WTC11 (cell line): ENCODE measurements around the gene KLHL8. TPM values are rescaled to one million over a fixed set of nuclear protein-coding genes. Genes with fewer than 3 reads are reported as not detected.

Source experiments
- ATAC-seq: fragments of 200-7000 bp; cut with Tn5 transposase; 2 replicates; pipeline ENCODE4 v1.10.0; 2021; ENCODE audit warnings: mild to moderate bottlenecking, moderate library complexity
- CTCF ChIA-PET: fragments of 300-600 bp; sonication (Branson Sonifier 250); formaldehyde crosslinking; loops from one replicate; lab custom pipeline; 2021; ENCODE audit warnings: antibody characterized with exemption; lab: Charles Lee
- POLR2A ChIA-PET: fragments of 350-600 bp; sonication (Branson Sonifier 250); formaldehyde crosslinking; loops from one replicate; lab custom pipeline; 2021; ENCODE audit warnings: antibody characterized with exemption; lab: Charles Lee
- DNase-seq: peaks from one replicate; pipeline ENCODE4 v3.0.0; 2021; ENCODE audit warnings: low spot score
- H3K27ac Mint-ChIP-seq: 2 replicates; pipeline ENCODE4 v1.8.0; 2021; ENCODE audit warnings: mixed read lengths
- H3K27me3 Mint-ChIP-seq: 2 replicates; pipeline ENCODE4 v1.8.0; 2021; ENCODE audit warnings: low read depth, mild to moderate bottlenecking, moderate library complexity, mixed read lengths
- H3K36me3 Mint-ChIP-seq: 2 replicates; pipeline ENCODE4 v1.8.0; 2021; ENCODE audit warnings: mixed read lengths
- H3K4me1 Mint-ChIP-seq: 2 replicates; pipeline ENCODE4 v1.8.0; 2022; ENCODE audit warnings: mixed read lengths
- H3K4me3 Mint-ChIP-seq: 2 replicates; pipeline ENCODE4 v1.8.0; 2021; ENCODE audit warnings: mild to moderate bottlenecking, moderate library complexity, mixed read lengths
- H3K9me3 Mint-ChIP-seq: 2 replicates; pipeline ENCODE4 v1.8.0; 2021; ENCODE audit warnings: mixed read lengths
- E2F1 ChIP-seq: sonication (generic); formaldehyde crosslinking; IDR thresholded peaks from 2 replicates; pipeline ENCODE4 v1.8.0; 2022; ENCODE audit warnings: mild to moderate bottlenecking, missing genetic modification reagents
- ERG ChIP-seq: fragments of 250-450 bp; sonication (Bioruptor Pico); IDR thresholded peaks from 2 replicates; pipeline ENCODE4 v1.8.0; 2021; ENCODE audit warnings: mild to moderate bottlenecking
- FOXJ3 ChIP-seq: sonication (generic); formaldehyde crosslinking; IDR thresholded peaks from 2 replicates; pipeline ENCODE4 v1.9.0; 2021; ENCODE audit warnings: missing genetic modification reagents, mild to moderate bottlenecking, borderline replicate concordance
- FOXK1 ChIP-seq: sonication (generic); formaldehyde crosslinking; IDR thresholded peaks from 2 replicates; pipeline ENCODE4 v1.8.0; 2022; ENCODE audit warnings: mild to moderate bottlenecking, moderate library complexity, missing genetic modification reagents
- HMGXB4 ChIP-seq: sonication (generic); formaldehyde crosslinking; IDR thresholded peaks from 2 replicates; pipeline ENCODE4 v1.8.1; 2023; ENCODE audit warnings: mild to moderate bottlenecking, moderate library complexity, missing genetic modification reagents
- KAT7 ChIP-seq: sonication (generic); formaldehyde crosslinking; IDR thresholded peaks from 2 replicates; pipeline ENCODE4 v1.8.1; 2023; ENCODE audit warnings: missing genetic modification reagents, mild to moderate bottlenecking, borderline replicate concordance
- NR1H2 ChIP-seq: sonication (generic); formaldehyde crosslinking; IDR thresholded peaks from 2 replicates; pipeline ENCODE4 v1.9.0; 2021; ENCODE audit warnings: mild to moderate bottlenecking, moderate library complexity, missing genetic modification reagents
- RELA ChIP-seq: sonication (generic); formaldehyde crosslinking; IDR thresholded peaks from 2 replicates; pipeline ENCODE4 v1.8.1; 2022; ENCODE audit warnings: missing genetic modification reagents, mild to moderate bottlenecking, borderline replicate concordance
- SMAD4 ChIP-seq: sonication (generic); formaldehyde crosslinking; IDR thresholded peaks from 2 replicates; pipeline ENCODE4 v1.8.0; 2022; ENCODE audit warnings: mild to moderate bottlenecking, missing genetic modification reagents
- SOX15 ChIP-seq: fragments of 250-450 bp; sonication (Bioruptor Pico); IDR thresholded peaks from 2 replicates; pipeline ENCODE4 v1.9.0; 2021; ENCODE audit warnings: mild to moderate bottlenecking
- ZNF138 ChIP-seq: sonication (generic); formaldehyde crosslinking; conservative IDR thresholded peaks from 2 replicates; pipeline ENCODE4 v1.8.1; 2022; ENCODE audit warnings: mild to moderate bottlenecking, moderate library complexity, missing genetic modification reagents
- ZNF281 ChIP-seq: sonication (generic); formaldehyde crosslinking; IDR thresholded peaks from 2 replicates; pipeline ENCODE4 v1.8.0; 2023; ENCODE audit warnings: mild to moderate bottlenecking, missing genetic modification reagents
- ZNF512 ChIP-seq: sonication (generic); formaldehyde crosslinking; IDR thresholded peaks from 2 replicates; pipeline ENCODE4 v1.8.1; 2022; ENCODE audit warnings: missing genetic modification reagents, borderline replicate concordance
- total RNA-seq: library from RNA; stranded (reverse); gene quantifications from 3 replicates; pipeline ENCODE4 v1.2.3, GENCODE V29; 2021
- TF ChIP-seq, protein P1 (sequence below): fragments of 250-450 bp; sonication (Bioruptor Pico); IDR thresholded peaks from 2 replicates; pipeline ENCODE4 v1.9.0; 2021; ENCODE audit warnings: mild to moderate bottlenecking
- TF ChIP-seq, protein P2 (sequence below): fragments of 250-450 bp; sonication (Bioruptor Pico); IDR thresholded peaks from 2 replicates; pipeline ENCODE4 v1.9.0; 2021; ENCODE audit warnings: mild to moderate bottlenecking
- TF ChIP-seq, protein P3 (sequence below): fragments of 250-450 bp; sonication (Bioruptor Pico); IDR thresholded peaks from 2 replicates; pipeline ENCODE4 v2.1.2; 2022; ENCODE audit warnings: mild to moderate bottlenecking, moderate library complexity

Gene KLHL8
- total RNA-seq, 1 experiment from 2014 or later: 7.3 TPM

GRCh38 chr4:87239194-87239593, 18.8 kb upstream of the KLHL8 start:
- Mint-ChIP-seq H3K4me3 (no peak overlapping the region), H3K27me3 (peaks cover 13% of the 10 kb centered on the region), H3K27ac (no peak overlapping the region), H3K4me1 (no peaks in the 10 kb centered on the region), H3K36me3 (peaks cover 19% of the 10 kb centered on the region), H3K9me3 (peaks cover 21% of the 10 kb centered on the region)
- ChIA-PET CTCF (no interaction called here), POLR2A (no interaction called here)
- TF ChIP-seq SMAD4 (CRISPR knock-in tag) (no peak), HMGXB4 (CRISPR knock-in tag) (no peak), ZNF512 (CRISPR knock-in tag) (no peak), NR1H2 (no peak), FOXJ3 (CRISPR knock-in tag) (no peak)
- DNase-seq: no peak
- no peak for ATAC-seq

DNA sequence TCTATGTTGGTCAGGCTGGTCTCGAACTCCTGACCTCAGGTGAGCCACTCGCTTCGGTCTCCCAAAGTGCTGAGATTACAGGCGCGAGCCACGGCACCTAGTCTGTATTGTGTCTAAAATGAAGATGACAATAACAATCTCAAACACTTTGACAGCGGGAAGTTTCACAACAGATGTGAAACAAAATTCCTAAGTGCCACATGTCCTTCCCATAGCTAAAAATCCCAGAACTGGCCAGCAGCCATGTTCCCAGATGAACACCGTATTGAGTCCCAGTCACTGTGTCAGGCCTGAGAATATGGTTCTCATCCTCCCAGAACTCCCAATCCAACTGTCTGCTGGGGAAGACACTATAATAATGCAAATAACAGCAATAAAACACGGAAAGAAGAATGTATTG, 16.4 kb upstream of the KLHL8 start:
- H3K9me3 Mint-ChIP-seq: peaks cover under 1% of the 10 kb centered on the region
- no peak for DNase-seq
- no peak overlapping the region for H3K4me3 Mint-ChIP-seq
- H3K27ac Mint-ChIP-seq: no peak overlapping the region
- H3K27me3 Mint-ChIP-seq: no peaks in the 10 kb centered on the region; the same call in 1 of the 2 replicates
- peaks cover under 1% of the 10 kb centered on the region for H3K36me3 Mint-ChIP-seq
- CTCF ChIA-PET: interaction anchor here (1.1 to 1.2 kb wide), 3 partner anchors 87 to 391 kb away, joined by 3 to 4 read pairs (median 3); no protein-coding TSS in a partner anchor
- no peak for ATAC-seq
- TF ChIP-seq ERG (CRISPR knock-in tag) (no peak), RELA (CRISPR knock-in tag) (no peak), SOX15 (CRISPR knock-in tag) (no peak), E2F1 (CRISPR knock-in tag) (no peak), KAT7 (CRISPR knock-in tag) (no peak), ZNF138 (CRISPR knock-in tag) (no peak), ZNF281 (CRISPR knock-in tag) (no peak), FOXK1 (CRISPR knock-in tag) (no peak)
- TF ChIP-seq, protein P1, sequence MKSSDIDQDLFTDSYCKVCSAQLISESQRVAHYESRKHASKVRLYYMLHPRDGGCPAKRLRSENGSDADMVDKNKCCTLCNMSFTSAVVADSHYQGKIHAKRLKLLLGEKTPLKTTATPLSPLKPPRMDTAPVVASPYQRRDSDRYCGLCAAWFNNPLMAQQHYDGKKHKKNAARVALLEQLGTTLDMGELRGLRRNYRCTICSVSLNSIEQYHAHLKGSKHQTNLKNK (CRISPR knock-in tag): no peak
- TF ChIP-seq, protein P2, sequence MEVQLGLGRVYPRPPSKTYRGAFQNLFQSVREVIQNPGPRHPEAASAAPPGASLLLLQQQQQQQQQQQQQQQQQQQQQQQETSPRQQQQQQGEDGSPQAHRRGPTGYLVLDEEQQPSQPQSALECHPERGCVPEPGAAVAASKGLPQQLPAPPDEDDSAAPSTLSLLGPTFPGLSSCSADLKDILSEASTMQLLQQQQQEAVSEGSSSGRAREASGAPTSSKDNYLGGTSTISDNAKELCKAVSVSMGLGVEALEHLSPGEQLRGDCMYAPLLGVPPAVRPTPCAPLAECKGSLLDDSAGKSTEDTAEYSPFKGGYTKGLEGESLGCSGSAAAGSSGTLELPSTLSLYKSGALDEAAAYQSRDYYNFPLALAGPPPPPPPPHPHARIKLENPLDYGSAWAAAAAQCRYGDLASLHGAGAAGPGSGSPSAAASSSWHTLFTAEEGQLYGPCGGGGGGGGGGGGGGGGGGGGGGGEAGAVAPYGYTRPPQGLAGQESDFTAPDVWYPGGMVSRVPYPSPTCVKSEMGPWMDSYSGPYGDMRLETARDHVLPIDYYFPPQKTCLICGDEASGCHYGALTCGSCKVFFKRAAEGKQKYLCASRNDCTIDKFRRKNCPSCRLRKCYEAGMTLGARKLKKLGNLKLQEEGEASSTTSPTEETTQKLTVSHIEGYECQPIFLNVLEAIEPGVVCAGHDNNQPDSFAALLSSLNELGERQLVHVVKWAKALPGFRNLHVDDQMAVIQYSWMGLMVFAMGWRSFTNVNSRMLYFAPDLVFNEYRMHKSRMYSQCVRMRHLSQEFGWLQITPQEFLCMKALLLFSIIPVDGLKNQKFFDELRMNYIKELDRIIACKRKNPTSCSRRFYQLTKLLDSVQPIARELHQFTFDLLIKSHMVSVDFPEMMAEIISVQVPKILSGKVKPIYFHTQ (CRISPR knock-in tag): no peak
- TF ChIP-seq, protein P3, sequence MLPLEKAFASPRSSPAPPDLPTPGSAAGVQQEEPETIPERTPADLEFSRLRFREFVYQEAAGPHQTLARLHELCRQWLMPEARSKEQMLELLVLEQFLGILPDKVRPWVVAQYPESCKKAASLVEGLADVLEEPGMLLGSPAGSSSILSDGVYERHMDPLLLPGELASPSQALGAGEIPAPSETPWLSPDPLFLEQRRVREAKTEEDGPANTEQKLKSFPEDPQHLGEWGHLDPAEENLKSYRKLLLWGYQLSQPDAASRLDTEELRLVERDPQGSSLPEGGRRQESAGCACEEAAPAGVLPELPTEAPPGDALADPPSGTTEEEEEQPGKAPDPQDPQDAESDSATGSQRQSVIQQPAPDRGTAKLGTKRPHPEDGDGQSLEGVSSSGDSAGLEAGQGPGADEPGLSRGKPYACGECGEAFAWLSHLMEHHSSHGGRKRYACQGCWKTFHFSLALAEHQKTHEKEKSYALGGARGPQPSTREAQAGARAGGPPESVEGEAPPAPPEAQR (CRISPR knock-in tag): no peak
- POLR2A ChIA-PET: no interaction called here
- H3K4me1 Mint-ChIP-seq: no peaks in the 10 kb centered on the region
